K562 (cell line): ENCODE data around the gene AIFM3.

ENCODE experiments used
- ARNT ChIP-seq, 2 experiments: fragments of 450-650 bp; IDR thresholded peaks; 2 replicates each; pipeline ENCODE4 v1.6.1; 2016; ENCODE audit warnings: mild to moderate bottlenecking in 1 of 2
- CHD1 ChIP-seq: fragments of 200-600 bp; sonication (generic); IDR thresholded peaks from one replicate; pipeline ENCODE4 v1.6.1; 2012; ENCODE audit warnings: mild to moderate bottlenecking, moderate library complexity, low read length, inconsistent platforms
- EZH2 ChIP-seq: IDR thresholded peaks from 2 replicates; pipeline ENCODE4 v1.6.1; 2012; ENCODE audit warnings: low read depth, mild to moderate bottlenecking, inconsistent platforms, low read length, borderline replicate concordance
- GTF2E2 ChIP-seq: fragments of 200-800 bp; sonication (Bioruptor generic); IDR thresholded peaks from 2 replicates; pipeline ENCODE4 v1.6.1; 2016; ENCODE audit warnings: missing genetic modification characterization, missing compliant biosample characterization
- NRF1 ChIP-seq, 2 experiments: fragments of 450-650 bp; IDR thresholded peaks in 1 of 2; conservative IDR thresholded peaks in 1 of 2; 2 replicates each; pipeline ENCODE4 v1.6.1; 2014; ENCODE audit warnings: mild to moderate bottlenecking in 2 of 2
- POLR2AphosphoS5 ChIP-seq: IDR thresholded peaks from 2 replicates; pipeline ENCODE4 v1.6.1; 2011; ENCODE audit warnings: mild to moderate bottlenecking, low read depth, low read length, moderate library complexity; ENCODE audit not compliant: control insufficient read depth, insufficient read depth
- ZNF311 ChIP-seq: fragments of 250-450 bp; sonication (Bioruptor Pico); IDR thresholded peaks from 2 replicates; pipeline ENCODE4 v1.4.0; 2020; ENCODE audit warnings: mild to moderate bottlenecking, moderate library complexity
- ZNF347 ChIP-seq: fragments of 450-650 bp; formaldehyde crosslinking; IDR thresholded peaks from 2 replicates; pipeline ENCODE4 v1.4.0; 2020; ENCODE audit warnings: low read depth, mild to moderate bottlenecking, moderate library complexity
- TF ChIP-seq, protein P1 (sequence below): conservative IDR thresholded peaks from 2 replicates; pipeline ENCODE4 v1.6.1; 2011; ENCODE audit warnings: low read depth, mild to moderate bottlenecking, low read length; ENCODE audit not compliant: control insufficient read depth
- TF ChIP-seq, protein P2 (sequence below), 3 experiments: IDR thresholded peaks in 2 of 3; conservative IDR thresholded peaks in 1 of 3; 2 replicates each; pipeline ENCODE4 v1.5.1; 2011 to 2012; ENCODE audit warnings: low read length in 3 of 3, mild to moderate bottlenecking in 3 of 3, control low read depth in 2 of 3, improper control_type of control experiment in 1 of 3, inconsistent platforms in 1 of 3, low read depth in 1 of 3, mixed read lengths in 1 of 3, moderate library complexity in 1 of 3; ENCODE audit not compliant: insufficient read depth in 2 of 3
- TF ChIP-seq, protein P3 (sequence below): sonication (generic); formaldehyde crosslinking; IDR thresholded peaks from 2 replicates; pipeline ENCODE4 v1.9.0; 2022; ENCODE audit warnings: mild to moderate bottlenecking, missing genetic modification reagents
- TF ChIP-seq, protein P4 (sequence below): fragments of 450-650 bp; formaldehyde crosslinking; IDR thresholded peaks from 2 replicates; pipeline ENCODE4 v1.4.0; 2022; ENCODE audit warnings: missing genetic modification characterization

DNA sequence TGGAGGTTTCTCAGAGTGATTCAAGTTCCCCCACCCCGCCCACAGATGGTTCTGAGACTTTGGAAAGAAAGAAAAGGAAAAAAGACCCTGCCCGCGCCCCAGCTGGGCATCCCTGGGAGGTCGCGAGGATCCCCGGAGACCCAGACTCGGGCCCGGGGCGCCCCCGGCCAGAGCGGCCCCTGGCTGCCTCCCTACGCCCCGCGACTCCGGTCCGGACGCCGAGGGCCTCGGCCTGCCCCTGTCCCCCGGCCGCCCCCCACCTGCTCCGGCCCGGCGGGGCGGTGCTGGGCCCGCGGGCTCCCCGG lies 2.3 kb upstream of the AIFM3 start:
- TF ChIP-seq, protein P1, sequence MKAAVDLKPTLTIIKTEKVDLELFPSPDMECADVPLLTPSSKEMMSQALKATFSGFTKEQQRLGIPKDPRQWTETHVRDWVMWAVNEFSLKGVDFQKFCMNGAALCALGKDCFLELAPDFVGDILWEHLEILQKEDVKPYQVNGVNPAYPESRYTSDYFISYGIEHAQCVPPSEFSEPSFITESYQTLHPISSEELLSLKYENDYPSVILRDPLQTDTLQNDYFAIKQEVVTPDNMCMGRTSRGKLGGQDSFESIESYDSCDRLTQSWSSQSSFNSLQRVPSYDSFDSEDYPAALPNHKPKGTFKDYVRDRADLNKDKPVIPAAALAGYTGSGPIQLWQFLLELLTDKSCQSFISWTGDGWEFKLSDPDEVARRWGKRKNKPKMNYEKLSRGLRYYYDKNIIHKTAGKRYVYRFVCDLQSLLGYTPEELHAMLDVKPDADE, result no peak
- no peak for TF ChIP-seq ZNF347 (CRISPR knock-in tag)
- TF ChIP-seq ZNF311 (CRISPR knock-in tag), result no peak
- no peak for TF ChIP-seq POLR2AphosphoS5
- no peak for TF ChIP-seq ARNT (IDR thresholded peaks at IDR 0.05)
- no peak for TF ChIP-seq EZH2
- TF ChIP-seq CHD1, result no peak
- TF ChIP-seq, protein P2, sequence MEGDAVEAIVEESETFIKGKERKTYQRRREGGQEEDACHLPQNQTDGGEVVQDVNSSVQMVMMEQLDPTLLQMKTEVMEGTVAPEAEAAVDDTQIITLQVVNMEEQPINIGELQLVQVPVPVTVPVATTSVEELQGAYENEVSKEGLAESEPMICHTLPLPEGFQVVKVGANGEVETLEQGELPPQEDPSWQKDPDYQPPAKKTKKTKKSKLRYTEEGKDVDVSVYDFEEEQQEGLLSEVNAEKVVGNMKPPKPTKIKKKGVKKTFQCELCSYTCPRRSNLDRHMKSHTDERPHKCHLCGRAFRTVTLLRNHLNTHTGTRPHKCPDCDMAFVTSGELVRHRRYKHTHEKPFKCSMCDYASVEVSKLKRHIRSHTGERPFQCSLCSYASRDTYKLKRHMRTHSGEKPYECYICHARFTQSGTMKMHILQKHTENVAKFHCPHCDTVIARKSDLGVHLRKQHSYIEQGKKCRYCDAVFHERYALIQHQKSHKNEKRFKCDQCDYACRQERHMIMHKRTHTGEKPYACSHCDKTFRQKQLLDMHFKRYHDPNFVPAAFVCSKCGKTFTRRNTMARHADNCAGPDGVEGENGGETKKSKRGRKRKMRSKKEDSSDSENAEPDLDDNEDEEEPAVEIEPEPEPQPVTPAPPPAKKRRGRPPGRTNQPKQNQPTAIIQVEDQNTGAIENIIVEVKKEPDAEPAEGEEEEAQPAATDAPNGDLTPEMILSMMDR (IDR thresholded peaks at IDR 0.05 in 2 of 3, conservative IDR thresholded peaks at IDR 0.05 in 1 of 3; ENCODE audit: insufficient read depth in 2 of 3, low read depth in 1 of 3, low read length in 3 of 3), result no peak
- TF ChIP-seq, protein P3, sequence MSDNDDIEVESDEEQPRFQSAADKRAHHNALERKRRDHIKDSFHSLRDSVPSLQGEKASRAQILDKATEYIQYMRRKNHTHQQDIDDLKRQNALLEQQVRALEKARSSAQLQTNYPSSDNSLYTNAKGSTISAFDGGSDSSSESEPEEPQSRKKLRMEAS (CRISPR knock-in tag), result no peak
- TF ChIP-seq NRF1 (conservative IDR thresholded peaks at IDR 0.05 in 1 of 2, IDR thresholded peaks at IDR 0.05 in 1 of 2), result no peak
- TF ChIP-seq, protein P4, sequence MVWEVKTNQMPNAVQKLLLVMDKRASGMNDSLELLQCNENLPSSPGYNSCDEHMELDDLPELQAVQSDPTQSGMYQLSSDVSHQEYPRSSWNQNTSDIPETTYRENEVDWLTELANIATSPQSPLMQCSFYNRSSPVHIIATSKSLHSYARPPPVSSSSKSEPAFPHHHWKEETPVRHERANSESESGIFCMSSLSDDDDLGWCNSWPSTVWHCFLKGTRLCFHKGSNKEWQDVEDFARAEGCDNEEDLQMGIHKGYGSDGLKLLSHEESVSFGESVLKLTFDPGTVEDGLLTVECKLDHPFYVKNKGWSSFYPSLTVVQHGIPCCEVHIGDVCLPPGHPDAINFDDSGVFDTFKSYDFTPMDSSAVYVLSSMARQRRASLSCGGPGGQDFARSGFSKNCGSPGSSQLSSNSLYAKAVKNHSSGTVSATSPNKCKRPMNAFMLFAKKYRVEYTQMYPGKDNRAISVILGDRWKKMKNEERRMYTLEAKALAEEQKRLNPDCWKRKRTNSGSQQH (CRISPR knock-in tag), result no peak
- no peak for TF ChIP-seq GTF2E2 (tag)
